Panc1 (cell line): ENCODE data around the gene CTAG2. TPM values are rescaled to one million over a fixed set of nuclear protein-coding genes. Genes with fewer than 3 reads are reported as not detected.
"Not testable (repeated sequence)": the region's sequence is repeated elsewhere in the genome, so short reads cannot be mapped to it uniquely, and the experiment has no call there.

Experiments used
- ATAC-seq: fragments of 200-7000 bp; cut with Tn5 transposase; 2 replicates; pipeline ENCODE4 v1.9.1; 2020; ENCODE audit warnings: mild to moderate bottlenecking, moderate library complexity
- Bru-seq: library from RNA; stranded (reverse); fragments of 400-500 nt; gene quantifications from one replicate; lab custom pipeline; 2021; lab: Mats Ljungman, UMichigan
- BruChase-seq, 2 experiments: library from RNA; stranded (reverse); fragments of 400-500 nt; gene quantifications; one replicate each; lab custom pipeline; 2021; lab: Mats Ljungman, UMichigan
- BruUV-seq: library from RNA; stranded (reverse); fragments of 400-500 nt; replicated peaks from 2 replicates; lab custom pipeline; 2021; lab: Mats Ljungman, UMichigan
- CTCF ChIA-PET: fragments of 300-600 bp; sonication (Branson Sonifier 250); formaldehyde crosslinking; loops from one replicate; lab custom pipeline; 2022; ENCODE audit warnings: antibody characterized with exemption; lab: Charles Lee
- POLR2A ChIA-PET: fragments of 300-600 bp; sonication (Branson Sonifier 250); formaldehyde crosslinking; loops from one replicate; lab custom pipeline; 2022; ENCODE audit warnings: antibody characterized with exemption; lab: Charles Lee
- DNase-seq: peaks from one replicate; pipeline ENCODE4 v3.0.0-alpha.2; 2010; ENCODE audit warnings: low read depth, low spot score
- H3K27ac ChIP-seq: 2 replicates; pipeline ENCODE4 v1.5.1; 2011; ENCODE audit warnings: mild to moderate bottlenecking, low read length, inconsistent platforms
- H3K27me3 ChIP-seq: fragments of 200-500 bp; sonication (Bioruptor generic); 2 replicates; pipeline ENCODE4 v1.6.0; 2014; ENCODE audit warnings: low read length, inconsistent platforms; ENCODE audit not compliant: control insufficient read depth, insufficient read depth
- H3K36me3 ChIP-seq: fragments of 200-500 bp; sonication (Bioruptor generic); 2 replicates; pipeline ENCODE4 v1.5.1; 2014; ENCODE audit warnings: inconsistent platforms, mild to moderate bottlenecking, low read length, moderate library complexity; ENCODE audit not compliant: control insufficient read depth, insufficient read depth
- H3K4me1 ChIP-seq: 2 replicates; pipeline ENCODE4 v1.5.1; 2011; ENCODE audit warnings: inconsistent platforms, mild to moderate bottlenecking, low read length, moderate library complexity; ENCODE audit not compliant: control insufficient read depth, insufficient read depth
- H3K4me3 ChIP-seq, 2 experiments: 2 replicates each; pipeline ENCODE4 v1.5.1; 2011 to 2012; ENCODE audit warnings: low read depth in 2 of 2, low read length in 2 of 2, mild to moderate bottlenecking in 2 of 2, inconsistent platforms in 1 of 2, moderate library complexity in 1 of 2
- H3K9me3 ChIP-seq: fragments of 200-500 bp; sonication (Bioruptor generic); 2 replicates; pipeline ENCODE4 v1.5.1; 2014; ENCODE audit warnings: low read depth, mild to moderate bottlenecking, inconsistent platforms, low read length, moderate library complexity; ENCODE audit not compliant: control insufficient read depth, insufficient read depth
- CTCF ChIP-seq: fragments of 450-650 bp; IDR thresholded peaks from 2 replicates; pipeline ENCODE4 v1.5.1; 2017; ENCODE audit warnings: mild to moderate bottlenecking
- POLR2AphosphoS5 ChIP-seq: IDR thresholded peaks from 2 replicates; pipeline ENCODE4 v1.6.1; 2012; ENCODE audit warnings: mild to moderate bottlenecking, low read depth, low read length, moderate library complexity
- REST ChIP-seq, 2 experiments: IDR thresholded peaks; 2 replicates each; pipeline ENCODE4 v1.6.1; 2011 to 2012; ENCODE audit warnings: low read depth in 2 of 2, control low read depth in 1 of 2, low read length in 1 of 2, mild to moderate bottlenecking in 1 of 2, moderate library complexity in 1 of 2; ENCODE audit not compliant: insufficient read depth in 1 of 2
- SIN3A ChIP-seq: IDR thresholded peaks from 2 replicates; pipeline ENCODE4 v1.6.1; 2012; ENCODE audit warnings: low read depth, mild to moderate bottlenecking, low read length, moderate library complexity, borderline replicate concordance; ENCODE audit not compliant: insufficient read depth
- TCF7L2 ChIP-seq: IDR thresholded peaks from 2 replicates; pipeline ENCODE4 v1.6.1; 2011; ENCODE audit warnings: mild to moderate bottlenecking, low read depth, low read length, inconsistent platforms
- in situ Hi-C: cut with HindIII; loops from 2 replicates; pipeline ENCODE4 v1.10.0; 2016; ENCODE audit warnings: low sequenced_read_pairs, low pct_unique_long_range_greater_than_20kb
- intact Hi-C: fragments of 100-400 bp; cut with micrococcal nuclease; formaldehyde crosslinking; loops from one replicate; pipeline ENCODE4 v1.10.0; 2022; ENCODE audit not compliant: unreplicated experiment
- long read RNA-seq: library from polyadenylated mRNA; unstranded; transcript quantifications from one replicate; pipeline ENCODE4 v2.0.0, GENCODE V29; 2021; ENCODE audit not compliant: unreplicated experiment
- polyA plus RNA-seq: library from polyadenylated mRNA; unstranded; fragments of >200 nt; gene quantifications from one replicate; pipeline ENCODE4 v1.2.1, GENCODE V29; 2012; ENCODE audit warnings: missing spikeins; ENCODE audit not compliant: insufficient read length
- total RNA-seq: library from RNA; stranded (reverse); gene quantifications from one replicate; pipeline ENCODE4 v1.2.1, GENCODE V29; 2021; ENCODE audit not compliant: unreplicated experiment

Gene CTAG2
- total RNA-seq: not detected
- not detected for polyA plus RNA-seq
- Bru-seq, nascent RNA: not detected
- not detected for BruChase-seq, experiment 1, labeled RNA remaining after a 2-hour chase
- BruChase-seq, experiment 2, labeled RNA remaining after a 6-hour chase: not detected
- long read RNA-seq: 0 reads

- H3K27ac ChIP-seq, H3K36me3 ChIP-seq, ATAC-seq, H3K9me3 ChIP-seq, CTCF ChIA-PET, BruUV-seq, H3K27me3 ChIP-seq, POLR2A ChIA-PET, intact Hi-C loops, H3K4me3 ChIP-seq, DNase-seq: not testable (repeated sequence)
- H3K4me1 ChIP-seq: peaks cover 13% of the 10 kb centered on the region
- in situ Hi-C loops: loop anchor here (25.0 kb wide), 1 partner anchor 184 kb away; the partner anchor contains the start of gene SMIM9
Observed at GRCh38 chrX:154653413-154653812, at the start of gene CTAG2. CTAG2 (minus strand) TSS chrX:154653579; CDS start chrX:154653515, 64 bp downstream.

GRCh38 chrX:154698630-154699248 is 45.4 kb upstream of the CTAG2 start:
- BruUV-seq: no TSS peak
- H3K9me3 ChIP-seq: no peaks in the 10 kb centered on the region
- no peaks in the 10 kb centered on the region for H3K4me1 ChIP-seq
- H3K27ac ChIP-seq: no peak overlapping the region
- in situ Hi-C loops: no loop called here
- DNase-seq (no peak), ATAC-seq (no peak)
- TF ChIP-seq SIN3A: no peak
- no peak for TF ChIP-seq REST (IDR thresholded peaks at IDR 0.05; ENCODE audit: insufficient read depth in 1 of 2, low read depth in 2 of 2, low read length in 1 of 2)
- TF ChIP-seq CTCF: no peak
- no peak for TF ChIP-seq POLR2AphosphoS5
- TF ChIP-seq TCF7L2: no peak
- CTCF ChIA-PET: no interaction called here
- intact Hi-C loops: no loop called here
- no peaks in the 10 kb centered on the region for H3K36me3 ChIP-seq
- H3K4me3 ChIP-seq: no peak overlapping the region
- POLR2A ChIA-PET: no interaction called here
- no peaks in the 10 kb centered on the region for H3K27me3 ChIP-seq

GRCh38 chrX:154696676-154697045 is 43.3 kb upstream of the CTAG2 start:
- Histone ChIP-seq H3K27ac (no peak overlapping the region), H3K4me1 (no peaks in the 10 kb centered on the region), H3K27me3 (no peaks in the 10 kb centered on the region), H3K36me3 (no peaks in the 10 kb centered on the region), H3K9me3 (0 out of 2 replicates have a peak, but pooled peaks cover under 1% of the 10 kb centered on the region), H3K4me3 (no peak overlapping the region)
- no peak for TF ChIP-seq CTCF
- in situ Hi-C loops (no loop called here), intact Hi-C loops (no loop called here)
- ChIA-PET CTCF (no interaction called here), POLR2A (no interaction called here)
- no peak for DNase-seq
- BruUV-seq: no TSS peak
- ATAC-seq: no peak
